ENCODE measurements around the gene HS3ST3A1. TPM values are rescaled to one million over a fixed set of nuclear protein-coding genes. Genes with fewer than 3 reads are reported as not detected.

The HS3ST3A1 gene
- total RNA-seq, 1 experiment from 2014 or later, result 10.4 TPM

DNA sequence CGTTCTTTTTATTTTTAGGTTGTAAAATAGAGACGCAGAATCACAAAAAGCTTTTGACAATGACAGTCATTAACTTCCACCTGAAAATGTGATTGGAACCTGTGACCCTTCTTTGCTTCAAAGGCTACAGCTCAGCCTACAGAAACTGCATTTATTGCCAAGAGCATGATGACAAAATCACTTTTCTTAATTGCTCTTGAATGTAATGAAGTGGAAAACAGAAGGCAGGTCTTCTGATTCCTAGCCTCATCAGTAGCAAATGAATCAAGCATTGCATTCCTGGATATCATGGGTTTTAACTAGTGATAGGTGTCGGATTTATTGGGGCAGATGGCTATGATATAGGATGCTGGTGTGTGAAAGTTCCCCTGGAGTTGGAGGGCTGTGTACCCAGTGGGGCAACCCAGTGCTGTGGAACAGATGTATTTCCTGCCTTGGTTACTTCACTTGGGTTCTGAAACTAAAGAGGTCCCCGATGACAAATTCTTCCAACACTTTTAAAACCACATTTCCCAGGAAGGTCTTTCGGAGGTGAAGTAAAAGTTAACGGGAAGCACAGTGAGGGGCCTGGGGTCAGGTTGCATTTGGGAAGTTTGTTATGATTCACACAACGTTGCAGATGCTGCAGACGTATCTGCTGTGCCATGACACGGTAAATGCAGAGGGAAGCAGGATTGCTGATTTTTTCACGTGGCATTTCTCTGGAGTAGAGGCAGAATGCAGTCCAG is 127.5 kb downstream of the HS3ST3A1 start:
- TF ChIP-seq, protein P1, sequence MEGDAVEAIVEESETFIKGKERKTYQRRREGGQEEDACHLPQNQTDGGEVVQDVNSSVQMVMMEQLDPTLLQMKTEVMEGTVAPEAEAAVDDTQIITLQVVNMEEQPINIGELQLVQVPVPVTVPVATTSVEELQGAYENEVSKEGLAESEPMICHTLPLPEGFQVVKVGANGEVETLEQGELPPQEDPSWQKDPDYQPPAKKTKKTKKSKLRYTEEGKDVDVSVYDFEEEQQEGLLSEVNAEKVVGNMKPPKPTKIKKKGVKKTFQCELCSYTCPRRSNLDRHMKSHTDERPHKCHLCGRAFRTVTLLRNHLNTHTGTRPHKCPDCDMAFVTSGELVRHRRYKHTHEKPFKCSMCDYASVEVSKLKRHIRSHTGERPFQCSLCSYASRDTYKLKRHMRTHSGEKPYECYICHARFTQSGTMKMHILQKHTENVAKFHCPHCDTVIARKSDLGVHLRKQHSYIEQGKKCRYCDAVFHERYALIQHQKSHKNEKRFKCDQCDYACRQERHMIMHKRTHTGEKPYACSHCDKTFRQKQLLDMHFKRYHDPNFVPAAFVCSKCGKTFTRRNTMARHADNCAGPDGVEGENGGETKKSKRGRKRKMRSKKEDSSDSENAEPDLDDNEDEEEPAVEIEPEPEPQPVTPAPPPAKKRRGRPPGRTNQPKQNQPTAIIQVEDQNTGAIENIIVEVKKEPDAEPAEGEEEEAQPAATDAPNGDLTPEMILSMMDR (IDR thresholded peaks at IDR 0.05; ENCODE audit: unreplicated experiment), result no peak
- ChIA-PET CTCF (no interaction called here), POLR2A (no interaction called here)
- Mint-ChIP-seq H3K4me3 (ENCODE audit: unreplicated experiment) (no peak overlapping the region), H3K9me3 (ENCODE audit: unreplicated experiment) (no peaks in the 10 kb centered on the region), H3K27ac (ENCODE audit: low read depth, unreplicated experiment) (no peak overlapping the region), H3K4me1 (ENCODE audit: insufficient read depth, unreplicated experiment) (peaks cover 11% of the 10 kb centered on the region), H3K36me3 (ENCODE audit: insufficient read depth, unreplicated experiment) (no peaks in the 10 kb centered on the region), H3K27me3 (ENCODE audit: insufficient read depth, unreplicated experiment) (no peaks in the 10 kb centered on the region)
- DNase-seq (ENCODE audit: unreplicated experiment), result no peak
- no TSS peak for BruUV-seq (replicated peaks)
- intact Hi-C loops (cut with micrococcal nuclease), result no loop called here

DNA sequence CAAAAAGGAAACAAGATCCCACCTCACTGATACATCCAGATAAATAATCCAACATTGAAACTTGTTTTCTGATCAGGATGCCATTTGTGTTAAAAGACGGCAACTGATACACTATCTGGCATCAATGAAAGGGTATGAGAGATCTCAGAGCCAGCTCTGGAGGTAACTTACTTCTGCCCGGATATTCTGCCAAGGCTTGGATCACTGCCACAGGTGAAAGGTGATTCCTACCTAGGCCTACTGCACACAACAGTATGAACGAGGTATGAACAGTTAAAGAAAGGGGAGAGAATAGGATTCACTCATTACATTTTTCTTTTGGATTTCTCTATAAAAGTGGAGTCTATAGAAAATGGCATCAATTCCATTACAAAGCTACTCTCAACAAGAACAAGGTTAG is 136.1 kb downstream of the HS3ST3A1 start:
- POLR2A ChIA-PET, result no interaction called here
- Mint-ChIP-seq H3K9me3 (ENCODE audit: unreplicated experiment) (no peaks in the 10 kb centered on the region), H3K27ac (ENCODE audit: low read depth, unreplicated experiment) (no peak overlapping the region), H3K27me3 (ENCODE audit: insufficient read depth, unreplicated experiment) (no peaks in the 10 kb centered on the region), H3K36me3 (ENCODE audit: insufficient read depth, unreplicated experiment) (no peaks in the 10 kb centered on the region), H3K4me1 (ENCODE audit: insufficient read depth, unreplicated experiment) (no peaks in the 10 kb centered on the region), H3K4me3 (ENCODE audit: unreplicated experiment) (no peak overlapping the region)
- TF ChIP-seq, protein P1 (IDR thresholded peaks at IDR 0.05; ENCODE audit: unreplicated experiment), result no peak
- intact Hi-C loops (cut with micrococcal nuclease), result no loop called here
- no peak for DNase-seq (ENCODE audit: unreplicated experiment)
- CTCF ChIA-PET, result no interaction called here
- BruUV-seq (replicated peaks), result no TSS peak

DNA sequence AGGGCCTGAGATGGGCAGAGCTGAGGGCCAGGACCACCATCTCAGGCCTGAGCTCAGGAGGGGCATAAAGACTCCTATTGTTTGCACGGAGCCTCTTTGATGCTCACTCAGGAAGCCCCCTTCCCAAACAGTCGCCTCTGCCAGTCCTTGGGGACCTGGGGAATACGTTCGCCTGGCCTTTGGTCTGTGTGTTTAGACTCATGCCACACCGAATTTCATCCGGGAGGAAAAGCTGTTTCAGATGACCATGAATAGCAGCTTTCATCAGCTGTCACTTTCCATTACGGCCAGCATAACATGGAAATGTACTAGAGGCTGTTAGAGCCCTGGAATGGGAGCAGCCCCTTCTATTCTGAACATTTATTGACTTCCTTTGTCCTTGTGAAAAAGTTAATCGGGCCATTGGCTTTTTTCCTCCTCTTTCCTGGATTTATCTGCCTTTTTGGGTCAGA is 139.0 kb downstream of the HS3ST3A1 start:
- intact Hi-C loops (cut with micrococcal nuclease), result no loop called here
- no TSS peak for BruUV-seq (replicated peaks)
- Mint-ChIP-seq H3K4me1 (ENCODE audit: insufficient read depth, unreplicated experiment) (no peaks in the 10 kb centered on the region), H3K4me3 (ENCODE audit: unreplicated experiment) (no peak overlapping the region), H3K27me3 (ENCODE audit: insufficient read depth, unreplicated experiment) (no peaks in the 10 kb centered on the region), H3K27ac (ENCODE audit: low read depth, unreplicated experiment) (no peak overlapping the region), H3K36me3 (ENCODE audit: insufficient read depth, unreplicated experiment) (no peaks in the 10 kb centered on the region), H3K9me3 (ENCODE audit: unreplicated experiment) (no peaks in the 10 kb centered on the region)
- POLR2A ChIA-PET, result interaction anchor here (0.6 to 0.8 kb wide), 2 partner anchors 67 to 552 kb away, joined by 3 read pairs; no protein-coding TSS in a partner anchor
- CTCF ChIA-PET, result interaction anchor here (0.6 to 1.4 kb wide), 4 partner anchors 28 to 1184 kb away, joined by 3 to 4 read pairs (median 3); no protein-coding TSS in a partner anchor
- TF ChIP-seq, protein P1 (IDR thresholded peaks at IDR 0.05; ENCODE audit: unreplicated experiment), result no peak
- DNase-seq (ENCODE audit: unreplicated experiment), result no peak

DNA sequence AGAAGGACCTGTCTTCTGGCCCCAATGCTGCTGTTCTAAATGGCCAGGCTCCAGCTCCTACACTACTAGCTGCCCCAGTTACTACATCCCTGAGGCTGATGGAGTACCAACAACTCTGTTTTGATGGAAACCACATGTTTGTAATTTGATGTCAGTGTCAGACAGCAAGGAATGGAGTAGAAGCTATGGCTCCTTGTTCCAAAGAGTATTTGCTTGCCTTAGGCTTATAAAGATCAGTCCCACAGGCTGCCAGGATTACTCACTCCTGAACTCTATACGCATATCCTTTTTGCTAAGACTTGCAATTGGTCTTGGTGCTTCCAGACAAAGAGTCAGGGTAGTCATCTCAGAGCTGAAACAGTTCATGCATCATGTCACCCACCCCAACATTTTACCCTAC is 139.6 kb downstream of the HS3ST3A1 start:
- intact Hi-C loops (cut with micrococcal nuclease), result no loop called here
- POLR2A ChIA-PET, result interaction anchor here (0.6 to 0.8 kb wide), 3 partner anchors 13 to 552 kb away, joined by 3 read pairs; no protein-coding TSS in a partner anchor
- DNase-seq (ENCODE audit: unreplicated experiment), result no peak
- Mint-ChIP-seq H3K9me3 (ENCODE audit: unreplicated experiment) (no peaks in the 10 kb centered on the region), H3K4me1 (ENCODE audit: insufficient read depth, unreplicated experiment) (no peaks in the 10 kb centered on the region), H3K4me3 (ENCODE audit: unreplicated experiment) (no peak overlapping the region), H3K36me3 (ENCODE audit: insufficient read depth, unreplicated experiment) (no peaks in the 10 kb centered on the region), H3K27ac (ENCODE audit: low read depth, unreplicated experiment) (no peak overlapping the region), H3K27me3 (ENCODE audit: insufficient read depth, unreplicated experiment) (no peaks in the 10 kb centered on the region)
- TF ChIP-seq, protein P1 (IDR thresholded peaks at IDR 0.05; ENCODE audit: unreplicated experiment), result no peak
- no TSS peak for BruUV-seq (replicated peaks)
- CTCF ChIA-PET, result interaction anchor here (0.8 to 1.4 kb wide), 2 partner anchors 29 to 432 kb away, joined by 3 to 4 read pairs; no protein-coding TSS in a partner anchor

Measured in MCF 10A (cell line).